GM06990 (cell line): ENCODE measurements around the gene HEXIM1.

Source experiments
- DNase-seq: peaks from one replicate; pipeline ENCODE4 v3.0.0-alpha.2; 2011; ENCODE audit not compliant: insufficient read length; ENCODE audit errors: extremely low read depth
- H3K27me3 ChIP-seq: replicated peaks from 2 replicates; pipeline ENCODE4 v1.6.0; 2011; ENCODE audit warnings: low read length; ENCODE audit not compliant: control insufficient read depth, insufficient read depth
- H3K36me3 ChIP-seq: 2 replicates; pipeline ENCODE4 v1.5.1; 2011; ENCODE audit warnings: low read length; ENCODE audit not compliant: control insufficient read depth, insufficient read depth
- H3K4me3 ChIP-seq: replicated peaks from 2 replicates; pipeline ENCODE4 v1.5.1; 2011; ENCODE audit warnings: low read depth, mild to moderate bottlenecking, control low read depth, low read length
- TF ChIP-seq, protein P1 (sequence below): IDR thresholded peaks from 2 replicates; pipeline ENCODE4 v1.5.1; 2011; ENCODE audit warnings: low read length, control low read depth, mild to moderate bottlenecking, inconsistent platforms; ENCODE audit not compliant: insufficient read depth, poor library complexity, severe bottlenecking

Gene HEXIM1

DNA sequence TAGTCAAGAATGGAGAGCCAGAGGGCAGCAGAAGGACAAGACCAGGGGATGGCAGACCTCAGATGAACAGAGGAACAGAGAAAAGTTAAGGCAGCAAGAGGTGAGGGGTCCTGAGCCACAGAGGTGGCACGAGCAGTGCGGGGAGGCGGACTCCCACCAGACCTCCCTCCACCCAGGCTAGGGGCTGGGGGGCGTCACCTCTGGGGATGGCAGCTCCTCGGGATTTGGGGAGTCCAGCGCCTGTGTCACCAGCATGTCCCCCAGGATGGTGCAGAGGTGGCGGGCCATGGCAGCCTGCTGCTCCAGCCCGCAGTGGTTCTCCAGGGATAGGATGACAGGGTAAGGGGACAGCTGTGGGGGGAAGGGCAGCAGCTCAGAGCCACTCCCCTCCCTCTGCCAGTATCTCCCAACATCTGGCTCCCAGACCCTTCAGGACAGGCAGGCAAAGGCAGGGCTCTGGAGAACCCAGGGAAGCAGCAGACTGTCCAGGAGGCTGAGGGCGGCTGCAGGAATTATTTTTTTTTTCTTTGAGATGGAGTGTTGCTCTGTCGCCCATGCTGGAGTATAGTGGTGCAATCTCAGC is 31.8 kb upstream of the HEXIM1 start:
- TF ChIP-seq, protein P1, sequence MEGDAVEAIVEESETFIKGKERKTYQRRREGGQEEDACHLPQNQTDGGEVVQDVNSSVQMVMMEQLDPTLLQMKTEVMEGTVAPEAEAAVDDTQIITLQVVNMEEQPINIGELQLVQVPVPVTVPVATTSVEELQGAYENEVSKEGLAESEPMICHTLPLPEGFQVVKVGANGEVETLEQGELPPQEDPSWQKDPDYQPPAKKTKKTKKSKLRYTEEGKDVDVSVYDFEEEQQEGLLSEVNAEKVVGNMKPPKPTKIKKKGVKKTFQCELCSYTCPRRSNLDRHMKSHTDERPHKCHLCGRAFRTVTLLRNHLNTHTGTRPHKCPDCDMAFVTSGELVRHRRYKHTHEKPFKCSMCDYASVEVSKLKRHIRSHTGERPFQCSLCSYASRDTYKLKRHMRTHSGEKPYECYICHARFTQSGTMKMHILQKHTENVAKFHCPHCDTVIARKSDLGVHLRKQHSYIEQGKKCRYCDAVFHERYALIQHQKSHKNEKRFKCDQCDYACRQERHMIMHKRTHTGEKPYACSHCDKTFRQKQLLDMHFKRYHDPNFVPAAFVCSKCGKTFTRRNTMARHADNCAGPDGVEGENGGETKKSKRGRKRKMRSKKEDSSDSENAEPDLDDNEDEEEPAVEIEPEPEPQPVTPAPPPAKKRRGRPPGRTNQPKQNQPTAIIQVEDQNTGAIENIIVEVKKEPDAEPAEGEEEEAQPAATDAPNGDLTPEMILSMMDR = no peak
- DNase-seq = no peak
- H3K36me3 ChIP-seq = no peaks in the 10 kb centered on the region
- H3K27me3 ChIP-seq = no peaks in the 10 kb centered on the region
- no peak overlapping the region for H3K4me3 ChIP-seq

DNA sequence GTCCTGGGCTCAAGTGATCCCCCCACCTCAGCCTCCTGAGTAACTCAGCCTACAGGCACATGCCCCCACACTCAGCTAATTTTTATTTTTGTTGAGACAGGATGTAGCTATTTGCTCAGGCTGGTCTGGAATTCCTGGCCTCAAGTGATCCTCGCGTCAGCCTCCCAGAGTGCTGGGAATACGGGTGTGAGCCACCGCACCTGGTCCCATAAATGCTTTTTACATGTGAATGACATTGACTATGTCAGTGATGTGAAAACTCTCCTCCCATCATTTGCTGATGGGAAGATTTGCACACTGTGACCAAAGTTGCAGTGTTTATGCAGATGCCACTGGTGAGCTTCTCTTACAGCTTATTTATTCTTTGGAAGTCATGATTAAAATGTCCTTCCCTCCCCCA is 30.9 kb upstream of the HEXIM1 start:
- Histone ChIP-seq H3K36me3 (no peaks in the 10 kb centered on the region), H3K27me3 (no peaks in the 10 kb centered on the region), H3K4me3 (no peak overlapping the region)
- TF ChIP-seq, protein P1 = no peak
- DNase-seq = no peak

DNA sequence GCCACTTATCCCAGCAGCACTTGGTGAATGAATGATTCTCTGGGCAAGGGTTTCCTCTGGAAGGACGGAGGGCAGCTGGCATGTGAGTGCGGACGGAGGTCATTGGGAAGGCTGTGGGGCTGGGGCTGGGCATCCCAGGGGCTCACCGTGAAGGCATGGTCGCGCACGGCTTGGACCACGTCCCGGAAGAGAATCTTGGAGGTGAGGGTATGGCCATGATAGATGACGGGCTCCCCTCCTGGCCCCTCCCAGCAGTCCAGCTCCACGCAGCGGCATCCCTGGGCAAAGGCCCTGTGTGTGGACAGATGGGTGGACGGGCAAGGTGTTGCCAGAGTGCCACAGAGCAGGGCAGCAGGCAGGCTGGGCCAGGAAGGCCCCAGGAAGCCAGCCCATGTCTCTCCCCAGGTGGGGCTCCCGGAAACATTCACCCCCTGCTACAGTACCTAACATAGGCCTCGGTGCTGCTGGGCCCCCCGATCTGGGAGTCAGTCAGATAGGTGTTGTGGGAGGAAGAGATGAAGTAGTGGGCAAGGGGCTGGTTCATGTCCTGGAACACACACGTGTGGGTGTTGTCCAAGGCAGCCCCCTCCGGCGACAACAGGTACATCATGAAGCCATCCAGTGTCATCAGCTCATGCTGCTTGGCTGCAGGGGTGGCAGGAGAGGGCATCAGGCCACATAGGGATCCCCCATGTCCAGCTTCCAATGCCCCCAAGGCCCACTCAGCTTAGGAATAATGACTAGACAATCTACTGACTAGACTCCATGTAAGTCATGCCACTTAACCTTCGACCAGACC is 30.2 kb upstream of the HEXIM1 start:
- H3K27me3 ChIP-seq = no peaks in the 10 kb centered on the region
- DNase-seq = no peak
- TF ChIP-seq, protein P1 = no peak
- no peak overlapping the region for H3K4me3 ChIP-seq
- no peaks in the 10 kb centered on the region for H3K36me3 ChIP-seq

DNA sequence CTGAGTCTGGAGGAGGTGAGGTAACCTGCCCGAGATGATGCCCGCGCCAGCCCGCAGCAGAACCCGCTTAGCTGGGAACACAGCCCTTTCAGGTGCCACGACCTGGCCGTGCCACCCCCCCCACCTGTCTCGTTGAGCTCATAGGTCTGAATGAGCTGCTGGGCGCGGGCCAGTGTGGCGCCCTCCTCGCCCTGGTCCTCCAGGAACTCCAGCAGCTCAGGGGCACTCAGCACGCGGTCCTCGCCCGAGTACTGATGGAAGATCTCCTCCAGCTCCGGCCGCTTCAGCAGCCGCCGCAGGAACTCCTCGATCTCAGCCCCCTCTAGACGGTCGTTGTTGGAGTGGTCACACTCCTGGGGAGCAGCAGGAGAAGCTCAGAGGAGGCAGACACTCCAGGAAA is 29.6 kb upstream of the HEXIM1 start:
- no peak for DNase-seq
- no peak overlapping the region for H3K4me3 ChIP-seq

DNA sequence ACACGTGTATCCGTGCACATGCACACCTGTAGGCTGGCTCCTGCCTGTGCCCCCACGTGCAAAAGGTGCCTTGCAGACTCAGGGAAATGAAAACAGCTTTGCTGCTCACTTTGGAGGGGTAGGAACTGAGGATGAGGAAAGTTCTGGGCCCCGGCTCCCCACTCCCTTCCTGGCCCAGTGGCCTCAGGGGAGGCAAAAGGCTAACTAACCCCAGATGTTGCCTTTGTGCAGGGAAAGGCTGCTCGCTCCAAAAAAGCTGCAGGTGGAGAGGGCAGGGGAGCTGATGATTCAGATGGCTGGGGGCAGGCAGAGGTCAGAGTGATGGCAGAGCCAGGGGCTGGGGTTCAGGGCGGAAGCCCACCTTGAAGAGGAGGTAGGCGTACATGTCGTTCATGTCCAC is 28.3 kb upstream of the HEXIM1 start:
- DNase-seq = no peak
- TF ChIP-seq, protein P1 = no peak
- Histone ChIP-seq H3K36me3 (no peaks in the 10 kb centered on the region), H3K4me3 (no peak overlapping the region), H3K27me3 (no peaks in the 10 kb centered on the region)

More for the DNA sequence above, 29.6 kb upstream of the HEXIM1 start:
- Histone ChIP-seq H3K27me3 (no peaks in the 10 kb centered on the region), H3K36me3 (no peaks in the 10 kb centered on the region)
- TF ChIP-seq, protein P1 = no peak
